ENCODE data around the gene CTNNA1.

The CTNNA1 gene

GRCh38 chr5:138872841-138873465 lies 119.7 kb downstream of the CTNNA1 start:
- FAIRE-seq: no peak
- TF ChIP-seq TAF1 (IDR thresholded peaks at IDR 0.05; ENCODE audit: borderline replicate concordance, low read depth, low read length) (no peak), POLR2A (IDR thresholded peaks at IDR 0.05; ENCODE audit: low read depth, low read length) (no peak), POLR2AphosphoS5 (IDR thresholded peaks at IDR 0.05; ENCODE audit: low read depth, low read length) (no peak)

GRCh38 chr5:138873466-138874221 lies 120.4 kb downstream of the CTNNA1 start:
- DNase-seq (ENCODE audit: insufficient read length) (no peak), FAIRE-seq (no peak)
- TF ChIP-seq POLR2A (IDR thresholded peaks at IDR 0.05; ENCODE audit: low read depth, low read length) (no peak), POLR2AphosphoS5 (IDR thresholded peaks at IDR 0.05; ENCODE audit: low read depth, low read length) (no peak), TAF1 (IDR thresholded peaks at IDR 0.05; ENCODE audit: borderline replicate concordance, low read depth, low read length) (no peak)

More at GRCh38 chr5:138872841-138873465, 119.7 kb downstream of the CTNNA1 start:
- no peak for DNase-seq (ENCODE audit: insufficient read length)

- TF ChIP-seq POLR2A (IDR thresholded peaks at IDR 0.05; ENCODE audit: low read depth, low read length) (no peak), POLR2AphosphoS5 (IDR thresholded peaks at IDR 0.05; ENCODE audit: low read depth, low read length) (no peak)
- FAIRE-seq (no peak), DNase-seq (ENCODE audit: insufficient read length) (no peak)
These were observed 121.0 kb downstream of the CTNNA1 start for GRCh38 chr5:138874241-138874640.

GRCh38 chr5:138874771-138875551 lies 121.7 kb downstream of the CTNNA1 start, which contains the start of gene LRRTM2:
LRRTM2 (minus strand) TSS chr5:138875335; CDS start chr5:138874911, 424 bp downstream.
- DNase-seq (ENCODE audit: insufficient read length) (no peak), FAIRE-seq (no peak)
- no peak for TF ChIP-seq POLR2A (IDR thresholded peaks at IDR 0.05; ENCODE audit: low read depth, low read length)
- no peak for TF ChIP-seq TAF1 (IDR thresholded peaks at IDR 0.05; ENCODE audit: borderline replicate concordance, low read depth, low read length)
- TF ChIP-seq POLR2AphosphoS5 (IDR thresholded peaks at IDR 0.05; ENCODE audit: low read depth, low read length): no peak

GRCh38 chr5:138875552-138875875 lies 122.3 kb downstream of the CTNNA1 start:
- DNase-seq (ENCODE audit: insufficient read length) (no peak), FAIRE-seq (no peak)
- TF ChIP-seq POLR2AphosphoS5 (IDR thresholded peaks at IDR 0.05; ENCODE audit: low read depth, low read length) (no peak), TAF1 (IDR thresholded peaks at IDR 0.05; ENCODE audit: borderline replicate concordance, low read depth, low read length) (no peak), POLR2A (IDR thresholded peaks at IDR 0.05; ENCODE audit: low read depth, low read length) (no peak)

GRCh38 chr5:138875946-138876345 lies 122.7 kb downstream of the CTNNA1 start:
- DNase-seq (ENCODE audit: insufficient read length) (no peak), FAIRE-seq (no peak)
- TF ChIP-seq TAF1 (IDR thresholded peaks at IDR 0.05; ENCODE audit: borderline replicate concordance, low read depth, low read length) (no peak), POLR2A (IDR thresholded peaks at IDR 0.05; ENCODE audit: low read depth, low read length) (no peak), POLR2AphosphoS5 (IDR thresholded peaks at IDR 0.05; ENCODE audit: low read depth, low read length) (no peak)

GRCh38 chr5:138876811-138877210 lies 123.6 kb downstream of the CTNNA1 start:
- TF ChIP-seq POLR2A (IDR thresholded peaks at IDR 0.05; ENCODE audit: low read depth, low read length): no peak
- no peak for TF ChIP-seq POLR2AphosphoS5 (IDR thresholded peaks at IDR 0.05; ENCODE audit: low read depth, low read length)
- no peak for TF ChIP-seq TAF1 (IDR thresholded peaks at IDR 0.05; ENCODE audit: borderline replicate concordance, low read depth, low read length)
- FAIRE-seq: no peak
- no peak for DNase-seq (ENCODE audit: insufficient read length)

- DNase-seq (ENCODE audit: insufficient read length) (no peak), FAIRE-seq (no peak)
- TF ChIP-seq POLR2AphosphoS5 (IDR thresholded peaks at IDR 0.05; ENCODE audit: low read depth, low read length): no peak
- TF ChIP-seq POLR2A (IDR thresholded peaks at IDR 0.05; ENCODE audit: low read depth, low read length): no peak
- no peak for TF ChIP-seq TAF1 (IDR thresholded peaks at IDR 0.05; ENCODE audit: borderline replicate concordance, low read depth, low read length)
These were observed 125.4 kb downstream of the CTNNA1 start for GRCh38 chr5:138878437-138879235.

- DNase-seq (ENCODE audit: insufficient read length) (no peak), FAIRE-seq (no peak)
- TF ChIP-seq TAF1 (IDR thresholded peaks at IDR 0.05; ENCODE audit: borderline replicate concordance, low read depth, low read length): no peak
- TF ChIP-seq POLR2A (IDR thresholded peaks at IDR 0.05; ENCODE audit: low read depth, low read length): no peak
- TF ChIP-seq POLR2AphosphoS5 (IDR thresholded peaks at IDR 0.05; ENCODE audit: low read depth, low read length): no peak
These were observed 130.0 kb downstream of the CTNNA1 start for GRCh38 chr5:138883211-138883610.

GRCh38 chr5:138884094-138884493 lies 130.9 kb downstream of the CTNNA1 start:
- DNase-seq (ENCODE audit: insufficient read length): no peak

GRCh38 chr5:138884554-138884953 lies 131.3 kb downstream of the CTNNA1 start:
- FAIRE-seq: no peak
- no peak for DNase-seq (ENCODE audit: insufficient read length)
- no peak for TF ChIP-seq POLR2AphosphoS5 (IDR thresholded peaks at IDR 0.05; ENCODE audit: low read depth, low read length)
- no peak for TF ChIP-seq POLR2A (IDR thresholded peaks at IDR 0.05; ENCODE audit: low read depth, low read length)
- TF ChIP-seq TAF1 (IDR thresholded peaks at IDR 0.05; ENCODE audit: borderline replicate concordance, low read depth, low read length): no peak

More at GRCh38 chr5:138884094-138884493, 130.9 kb downstream of the CTNNA1 start:
- no peak for TF ChIP-seq TAF1 (IDR thresholded peaks at IDR 0.05; ENCODE audit: borderline replicate concordance, low read depth, low read length)
- no peak for TF ChIP-seq POLR2AphosphoS5 (IDR thresholded peaks at IDR 0.05; ENCODE audit: low read depth, low read length)
- TF ChIP-seq POLR2A (IDR thresholded peaks at IDR 0.05; ENCODE audit: low read depth, low read length): no peak
- FAIRE-seq: no peak

Measured in GM12892 (cell line).